Neural progenitor cell (in vitro differentiated cells): Measurements from ENCODE around the gene VAV2.

Experiments used
- EZH2 ChIP-seq: fragments of 200-600 bp; sonication (generic); IDR thresholded peaks from 2 replicates; pipeline ENCODE4 v1.6.1; 2017; ENCODE audit warnings: antibody characterized with exemption, mild to moderate bottlenecking, moderate library complexity
- TF ChIP-seq, protein P1 (sequence below): fragments of 200-600 bp; sonication (generic); IDR thresholded peaks from 2 replicates; pipeline ENCODE4 v1.5.1; 2017; ENCODE audit warnings: antibody characterized with exemption, mild to moderate bottlenecking

DNA sequence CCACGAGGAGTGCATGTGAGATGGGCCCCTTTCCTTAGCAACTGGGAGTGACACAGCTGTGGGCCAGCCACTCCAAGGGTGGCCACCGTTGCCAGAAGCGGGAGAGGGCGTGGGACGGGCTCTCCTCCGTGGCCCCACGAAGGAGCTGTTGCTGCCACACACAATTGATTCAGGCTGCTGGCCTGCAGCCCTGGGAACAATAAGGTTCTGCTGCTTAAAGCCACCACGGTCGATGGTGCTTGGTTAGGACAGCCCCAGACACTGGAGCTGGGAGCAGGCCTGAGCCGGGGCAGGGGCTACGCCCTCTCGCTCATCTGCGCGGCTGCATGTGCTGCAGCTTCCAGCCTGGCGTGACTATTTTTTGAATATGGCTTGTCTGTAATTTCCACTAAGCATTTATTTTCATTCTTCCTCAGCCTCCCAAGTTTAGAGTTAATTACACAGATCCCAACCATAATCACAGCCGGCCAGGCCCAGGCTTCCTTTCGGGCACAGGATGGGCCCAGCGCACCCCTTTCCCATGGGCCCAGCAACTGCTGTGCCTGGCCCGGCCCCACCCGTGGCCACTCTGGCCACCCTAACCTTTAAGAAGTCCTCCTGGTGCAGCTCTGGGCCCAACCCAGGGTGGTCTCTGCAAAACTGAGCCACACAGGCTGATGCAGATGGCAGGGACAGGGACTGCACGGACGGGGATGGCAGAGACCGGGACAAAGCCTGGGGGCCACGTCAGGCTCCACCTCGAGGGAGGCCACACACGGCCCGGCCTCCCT lies 49.7 kb downstream of the VAV2 start:
- TF ChIP-seq, protein P1, sequence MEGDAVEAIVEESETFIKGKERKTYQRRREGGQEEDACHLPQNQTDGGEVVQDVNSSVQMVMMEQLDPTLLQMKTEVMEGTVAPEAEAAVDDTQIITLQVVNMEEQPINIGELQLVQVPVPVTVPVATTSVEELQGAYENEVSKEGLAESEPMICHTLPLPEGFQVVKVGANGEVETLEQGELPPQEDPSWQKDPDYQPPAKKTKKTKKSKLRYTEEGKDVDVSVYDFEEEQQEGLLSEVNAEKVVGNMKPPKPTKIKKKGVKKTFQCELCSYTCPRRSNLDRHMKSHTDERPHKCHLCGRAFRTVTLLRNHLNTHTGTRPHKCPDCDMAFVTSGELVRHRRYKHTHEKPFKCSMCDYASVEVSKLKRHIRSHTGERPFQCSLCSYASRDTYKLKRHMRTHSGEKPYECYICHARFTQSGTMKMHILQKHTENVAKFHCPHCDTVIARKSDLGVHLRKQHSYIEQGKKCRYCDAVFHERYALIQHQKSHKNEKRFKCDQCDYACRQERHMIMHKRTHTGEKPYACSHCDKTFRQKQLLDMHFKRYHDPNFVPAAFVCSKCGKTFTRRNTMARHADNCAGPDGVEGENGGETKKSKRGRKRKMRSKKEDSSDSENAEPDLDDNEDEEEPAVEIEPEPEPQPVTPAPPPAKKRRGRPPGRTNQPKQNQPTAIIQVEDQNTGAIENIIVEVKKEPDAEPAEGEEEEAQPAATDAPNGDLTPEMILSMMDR = no peak
- no peak for TF ChIP-seq EZH2
